Subcutaneous adipose tissue (tissue), 4 donors: ENCODE data around the gene ARHGAP10. TPM values are rescaled to one million over a fixed set of nuclear protein-coding genes. Genes with fewer than 3 reads are reported as not detected.

ENCODE experiments used
- total RNA-seq, 4 donors: library from RNA; depleted of rRNA; stranded (reverse); fragments of >200 nt; gene quantifications; one replicate each; pipeline ENCODE4 v1.1.0, GENCODE V29; 2016
- TF ChIP-seq, protein P1 (sequence below): fragments of 450-650 bp; IDR thresholded peaks from one replicate; pipeline ENCODE4 v1.5.1; 2016; ENCODE audit warnings: low read depth, mild to moderate bottlenecking, control low read depth, antibody characterized with exemption, moderate library complexity

Gene ARHGAP10
- total RNA-seq, 4 donors from 2014 or later, result 77.1 to 129 (median 98.1) TPM

DNA sequence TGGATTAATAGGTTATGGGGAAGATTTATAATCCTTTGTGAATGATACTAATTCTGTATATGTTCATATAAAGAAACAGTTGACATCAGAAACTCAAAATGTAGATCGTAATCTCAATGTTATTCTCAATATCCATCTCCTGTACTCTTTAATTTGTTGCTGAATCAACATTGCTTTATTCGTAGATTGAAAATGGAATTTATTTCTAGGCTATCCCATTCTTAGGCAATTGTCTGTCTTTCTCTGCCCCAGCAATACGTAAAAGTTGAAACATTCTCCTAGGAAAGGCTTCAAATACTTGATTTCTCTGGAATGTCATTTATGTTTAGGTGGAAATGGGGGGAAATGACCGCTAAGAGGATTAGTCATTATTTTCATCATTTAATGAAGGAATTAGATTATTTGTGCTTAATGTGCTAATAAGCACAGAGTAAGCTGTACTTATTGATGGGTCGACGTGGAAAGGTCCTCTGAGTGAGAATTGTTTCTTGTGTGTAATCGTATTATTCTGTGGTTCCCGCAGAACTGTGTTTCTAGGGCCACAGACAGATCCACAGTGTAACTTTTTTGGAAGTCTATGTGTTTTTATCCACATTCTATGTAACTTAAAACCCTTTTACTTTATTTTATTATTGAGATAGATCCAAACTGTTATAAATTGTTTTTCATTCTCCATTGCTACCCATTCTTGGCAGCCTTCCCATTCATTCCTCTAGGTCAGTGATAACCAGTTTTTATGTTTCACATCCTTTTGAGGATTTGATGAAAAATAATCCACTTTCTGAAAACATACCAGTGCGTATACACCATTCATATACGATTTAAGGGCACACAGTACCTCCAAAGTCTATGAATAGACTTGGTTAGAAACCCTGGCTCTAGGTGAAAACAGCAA lies 262.9 kb downstream of the ARHGAP10 start:
- TF ChIP-seq, protein P1, sequence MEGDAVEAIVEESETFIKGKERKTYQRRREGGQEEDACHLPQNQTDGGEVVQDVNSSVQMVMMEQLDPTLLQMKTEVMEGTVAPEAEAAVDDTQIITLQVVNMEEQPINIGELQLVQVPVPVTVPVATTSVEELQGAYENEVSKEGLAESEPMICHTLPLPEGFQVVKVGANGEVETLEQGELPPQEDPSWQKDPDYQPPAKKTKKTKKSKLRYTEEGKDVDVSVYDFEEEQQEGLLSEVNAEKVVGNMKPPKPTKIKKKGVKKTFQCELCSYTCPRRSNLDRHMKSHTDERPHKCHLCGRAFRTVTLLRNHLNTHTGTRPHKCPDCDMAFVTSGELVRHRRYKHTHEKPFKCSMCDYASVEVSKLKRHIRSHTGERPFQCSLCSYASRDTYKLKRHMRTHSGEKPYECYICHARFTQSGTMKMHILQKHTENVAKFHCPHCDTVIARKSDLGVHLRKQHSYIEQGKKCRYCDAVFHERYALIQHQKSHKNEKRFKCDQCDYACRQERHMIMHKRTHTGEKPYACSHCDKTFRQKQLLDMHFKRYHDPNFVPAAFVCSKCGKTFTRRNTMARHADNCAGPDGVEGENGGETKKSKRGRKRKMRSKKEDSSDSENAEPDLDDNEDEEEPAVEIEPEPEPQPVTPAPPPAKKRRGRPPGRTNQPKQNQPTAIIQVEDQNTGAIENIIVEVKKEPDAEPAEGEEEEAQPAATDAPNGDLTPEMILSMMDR, result no peak

DNA sequence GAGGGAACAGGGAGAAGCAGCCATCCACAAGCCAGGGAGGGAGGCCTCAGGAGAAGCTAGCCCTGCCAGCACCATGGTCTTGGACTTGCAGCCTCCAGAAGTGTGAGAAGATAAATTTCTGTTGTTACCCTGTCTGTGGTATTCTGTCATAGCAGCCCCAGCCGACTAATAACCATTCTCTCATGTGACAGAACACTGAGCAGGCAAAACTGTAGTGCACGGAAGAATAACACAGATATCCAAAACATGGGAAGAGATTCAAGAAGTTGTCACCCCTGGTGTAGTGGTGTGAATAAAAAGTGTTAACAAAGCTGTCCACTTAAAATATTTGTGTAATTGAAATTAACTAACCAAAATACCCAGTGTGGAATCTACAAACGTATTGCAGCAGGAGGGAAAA lies 265.0 kb downstream of the ARHGAP10 start:
- TF ChIP-seq, protein P1, result no peak

DNA sequence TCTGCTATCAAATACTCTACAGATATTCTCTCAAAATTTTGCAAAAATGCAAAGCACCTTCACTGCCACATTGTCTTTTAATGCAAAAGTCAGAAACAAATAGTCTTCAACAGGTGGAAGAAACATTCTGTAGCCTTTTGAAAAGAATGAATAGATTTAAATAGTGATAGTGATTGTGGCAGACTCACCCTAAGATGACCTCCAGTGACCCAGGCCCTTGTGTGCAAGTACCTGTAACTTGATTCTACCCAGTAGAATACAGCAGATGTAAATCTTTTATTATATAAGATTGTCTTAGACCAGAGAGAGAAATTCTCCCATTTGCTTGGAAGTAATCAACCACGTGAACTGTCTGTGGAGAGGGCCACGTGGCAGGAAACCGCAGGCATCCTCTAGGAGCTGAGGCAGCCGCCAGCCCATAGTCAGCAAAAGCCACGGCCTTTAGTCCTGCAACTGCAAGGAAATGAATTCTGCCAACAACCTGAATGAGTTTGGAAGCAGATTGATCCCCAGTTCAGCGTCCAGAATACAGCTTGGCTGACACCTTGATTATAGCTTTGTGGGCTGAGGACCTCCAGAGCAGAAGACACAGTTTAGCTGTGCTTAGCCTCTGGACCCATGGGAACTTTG lies 272.5 kb downstream of the ARHGAP10 start:
- TF ChIP-seq, protein P1, result no peak

DNA sequence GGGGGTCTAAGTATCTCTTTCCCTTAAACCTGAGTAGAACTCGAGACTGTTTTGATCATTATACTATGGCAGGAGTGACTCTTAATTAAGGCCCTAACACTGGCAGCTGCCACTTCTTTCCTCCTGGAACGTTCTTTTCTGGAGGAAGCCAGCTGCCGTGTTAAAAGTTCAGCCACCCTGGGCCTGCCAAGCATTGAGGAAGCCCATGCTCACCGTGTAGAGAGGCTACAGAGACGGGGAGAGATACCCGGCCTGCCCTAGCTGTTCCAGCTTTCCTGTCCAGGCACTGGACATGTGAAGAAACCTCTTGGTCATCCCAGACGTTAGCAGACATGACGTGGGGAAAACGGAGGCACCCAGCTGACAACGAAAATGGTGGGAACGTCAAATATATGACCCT lies 274.1 kb downstream of the ARHGAP10 start:
- TF ChIP-seq, protein P1, result no peak

DNA sequence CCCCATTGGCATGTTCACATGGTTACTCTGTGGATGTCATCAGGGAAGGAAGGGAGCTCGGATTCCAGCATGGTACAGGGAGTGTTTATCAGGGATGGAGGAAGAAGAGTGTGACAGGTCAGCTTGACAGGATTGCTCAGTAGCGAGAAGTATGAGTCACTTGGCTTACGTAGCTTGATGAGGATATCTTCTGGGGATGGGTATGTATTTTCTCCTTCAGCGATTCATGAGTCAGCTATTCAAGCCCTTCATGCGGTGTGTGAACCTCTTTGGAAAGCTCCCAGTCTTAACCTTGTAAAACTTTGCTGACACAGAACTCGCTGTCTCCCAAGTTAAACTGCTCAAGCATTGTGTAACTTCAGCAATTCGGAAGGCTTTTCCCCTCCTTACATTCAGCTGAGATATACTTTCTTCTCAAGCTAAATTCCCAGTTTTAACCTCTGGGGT lies 275.4 kb downstream of the ARHGAP10 start:
- TF ChIP-seq, protein P1, result no peak

DNA sequence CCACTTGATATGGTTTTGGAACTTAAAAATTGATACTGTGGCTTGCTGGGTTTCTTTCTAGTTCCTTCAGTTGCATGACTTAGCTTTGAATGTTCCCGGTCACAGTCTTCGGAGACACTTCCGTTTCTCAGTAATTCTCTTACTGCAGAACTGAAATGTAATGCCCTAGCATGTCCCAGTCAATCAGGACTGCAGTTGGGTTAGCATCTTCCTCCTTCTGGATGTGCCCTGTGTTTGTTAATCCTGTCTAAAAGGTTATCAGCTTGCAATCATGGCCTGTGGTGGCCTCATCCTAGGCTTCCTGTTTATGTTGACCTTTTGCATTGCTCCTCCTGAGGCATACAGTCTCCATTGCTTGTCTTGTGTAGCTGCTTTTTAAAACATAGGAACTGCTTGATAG lies 275.9 kb downstream of the ARHGAP10 start:
- TF ChIP-seq, protein P1, result no peak

DNA sequence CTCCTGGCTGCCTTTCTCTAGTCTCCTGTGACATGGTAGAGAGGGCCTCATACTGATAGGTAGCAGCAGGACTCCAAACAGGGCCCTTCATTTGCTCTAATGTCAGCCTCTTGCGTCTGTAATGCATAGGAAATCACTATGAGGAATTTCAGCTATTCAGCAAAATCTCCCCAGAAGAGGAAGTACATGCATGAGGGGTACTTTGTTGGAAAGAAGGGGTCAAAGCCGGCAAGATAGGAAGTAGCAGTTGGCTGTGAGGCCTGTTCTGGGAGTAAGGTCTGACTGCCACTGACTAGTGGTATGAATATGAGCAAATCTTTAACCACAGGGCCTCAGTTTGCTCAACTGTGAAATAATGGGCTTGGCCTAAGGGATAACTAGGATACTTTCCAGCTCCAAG lies 283.2 kb downstream of the ARHGAP10 start:
- TF ChIP-seq, protein P1, result no peak
